Hepatocyte (in vitro differentiated cells): ENCODE measurements around the gene LRP3.

Source experiments
- CTCF ChIP-seq: fragments of 200-600 bp; sonication (generic); IDR thresholded peaks from 2 replicates; pipeline ENCODE4 v1.5.1; 2016; ENCODE audit warnings: antibody characterized with exemption, mild to moderate bottlenecking; ENCODE audit not compliant: poor library complexity
- EZH2 ChIP-seq: fragments of 200-600 bp; sonication (generic); IDR thresholded peaks from 2 replicates; pipeline ENCODE4 v1.6.1; 2016; ENCODE audit warnings: antibody characterized with exemption, mild to moderate bottlenecking, borderline replicate concordance

- TF ChIP-seq CTCF (no peak), EZH2 (no peak)
Measured at GRCh38 chr19:33252971-33253370, 58.8 kb downstream of the LRP3 start.
